ENCODE measurements around the gene WIPF1. TPM values are rescaled to one million over a fixed set of nuclear protein-coding genes. Genes with fewer than 3 reads are reported as not detected.

WIPF1 gene
- polyA plus RNA-seq, 1 donor from 2014 or later: 0.25 TPM

- Histone ChIP-seq H3K9me3 (ENCODE audit: low read length) (no peaks in the 10 kb centered on the region), H2AFZ (ENCODE audit: low read depth, low read length) (no peak overlapping the region), H3K36me3 (ENCODE audit: insufficient read depth, low read length) (no peaks in the 10 kb centered on the region), H3K27me3 (ENCODE audit: insufficient read depth, low read depth, low read length) (no peaks in the 10 kb centered on the region), H3K4me2 (ENCODE audit: low read length) (no peak overlapping the region), H3K27ac (ENCODE audit: low read length) (no peak overlapping the region), H3K9me2 (ENCODE audit: insufficient read depth, low read length) (no peaks in the 10 kb centered on the region), H3K4me3 (ENCODE audit: low read length) (no peak overlapping the region), H4K20me1 (ENCODE audit: insufficient read depth) (no peaks in the 10 kb centered on the region), H3K79me2 (replicated peaks; ENCODE audit: insufficient read depth, low read length) (no peaks in the 10 kb centered on the region), H3F3A (ENCODE audit: insufficient read depth, low read length, poor library complexity, severe bottlenecking) (no peaks in the 10 kb centered on the region), H3K9ac (ENCODE audit: low read length) (no peak overlapping the region)
- TF ChIP-seq EP300 (conservative IDR thresholded peaks at IDR 0.05; ENCODE audit: poor library complexity, severe bottlenecking) (no peak), MXI1 (conservative IDR thresholded peaks at IDR 0.05; ENCODE audit: poor library complexity, severe bottlenecking) (no peak), EZH2 (IDR thresholded peaks at IDR 0.05; ENCODE audit: borderline replicate concordance, insufficient read depth, low read length, poor library complexity, severe bottlenecking) (no peak), CTCF (IDR thresholded peaks at IDR 0.05; ENCODE audit: poor library complexity, severe bottlenecking) (no peak), SMC3 (conservative IDR thresholded peaks at IDR 0.05; ENCODE audit: poor library complexity) (no peak), TAF1 (IDR thresholded peaks at IDR 0.05; ENCODE audit: low read depth) (no peak), RAD21 (conservative IDR thresholded peaks at IDR 0.05) (no peak), POLR2AphosphoS5 (IDR thresholded peaks at IDR 0.05) (no peak)
- TF ChIP-seq, protein P1, sequence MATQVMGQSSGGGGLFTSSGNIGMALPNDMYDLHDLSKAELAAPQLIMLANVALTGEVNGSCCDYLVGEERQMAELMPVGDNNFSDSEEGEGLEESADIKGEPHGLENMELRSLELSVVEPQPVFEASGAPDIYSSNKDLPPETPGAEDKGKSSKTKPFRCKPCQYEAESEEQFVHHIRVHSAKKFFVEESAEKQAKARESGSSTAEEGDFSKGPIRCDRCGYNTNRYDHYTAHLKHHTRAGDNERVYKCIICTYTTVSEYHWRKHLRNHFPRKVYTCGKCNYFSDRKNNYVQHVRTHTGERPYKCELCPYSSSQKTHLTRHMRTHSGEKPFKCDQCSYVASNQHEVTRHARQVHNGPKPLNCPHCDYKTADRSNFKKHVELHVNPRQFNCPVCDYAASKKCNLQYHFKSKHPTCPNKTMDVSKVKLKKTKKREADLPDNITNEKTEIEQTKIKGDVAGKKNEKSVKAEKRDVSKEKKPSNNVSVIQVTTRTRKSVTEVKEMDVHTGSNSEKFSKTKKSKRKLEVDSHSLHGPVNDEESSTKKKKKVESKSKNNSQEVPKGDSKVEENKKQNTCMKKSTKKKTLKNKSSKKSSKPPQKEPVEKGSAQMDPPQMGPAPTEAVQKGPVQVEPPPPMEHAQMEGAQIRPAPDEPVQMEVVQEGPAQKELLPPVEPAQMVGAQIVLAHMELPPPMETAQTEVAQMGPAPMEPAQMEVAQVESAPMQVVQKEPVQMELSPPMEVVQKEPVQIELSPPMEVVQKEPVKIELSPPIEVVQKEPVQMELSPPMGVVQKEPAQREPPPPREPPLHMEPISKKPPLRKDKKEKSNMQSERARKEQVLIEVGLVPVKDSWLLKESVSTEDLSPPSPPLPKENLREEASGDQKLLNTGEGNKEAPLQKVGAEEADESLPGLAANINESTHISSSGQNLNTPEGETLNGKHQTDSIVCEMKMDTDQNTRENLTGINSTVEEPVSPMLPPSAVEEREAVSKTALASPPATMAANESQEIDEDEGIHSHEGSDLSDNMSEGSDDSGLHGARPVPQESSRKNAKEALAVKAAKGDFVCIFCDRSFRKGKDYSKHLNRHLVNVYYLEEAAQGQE (IDR thresholded peaks at IDR 0.05; ENCODE audit: borderline replicate concordance): no peak
These were observed 36.8 kb upstream of the WIPF1 start for GRCh38 chr2:174634130-174635014.

GRCh38 chr2:174633623-174633930, 36.0 kb upstream of the WIPF1 start:
- H3K4me2 ChIP-seq (ENCODE audit: low read length): no peak overlapping the region
- no peak for TF ChIP-seq RAD21 (conservative IDR thresholded peaks at IDR 0.05)
- TF ChIP-seq POLR2AphosphoS5 (IDR thresholded peaks at IDR 0.05): no peak
- no peaks in the 10 kb centered on the region for H3K79me2 ChIP-seq (replicated peaks; ENCODE audit: insufficient read depth, low read length)
- H3K4me3 ChIP-seq (ENCODE audit: low read length): no peak overlapping the region
- no peak overlapping the region for H3K9ac ChIP-seq (ENCODE audit: low read length)
- no peaks in the 10 kb centered on the region for H3K36me3 ChIP-seq (ENCODE audit: insufficient read depth, low read length)
- no peaks in the 10 kb centered on the region for H3F3A ChIP-seq (ENCODE audit: insufficient read depth, low read length, poor library complexity, severe bottlenecking)
- no peaks in the 10 kb centered on the region for H3K9me2 ChIP-seq (ENCODE audit: insufficient read depth, low read length)
- no peak overlapping the region for H3K27ac ChIP-seq (ENCODE audit: low read length)
- H3K27me3 ChIP-seq (ENCODE audit: insufficient read depth, low read depth, low read length): no peaks in the 10 kb centered on the region
- no peaks in the 10 kb centered on the region for H4K20me1 ChIP-seq (ENCODE audit: insufficient read depth)
- no peak overlapping the region for H2AFZ ChIP-seq (ENCODE audit: low read depth, low read length)
- H3K9me3 ChIP-seq (ENCODE audit: low read length): no peaks in the 10 kb centered on the region
